Limb (tissue), 2 donors: ENCODE results near the gene TMEM87B.
"Not testable (repeated sequence)": the region's sequence is repeated elsewhere in the genome, so short reads cannot be mapped to it uniquely, and the experiment has no call there.

Experiments used
- DNase-seq, 2 donors: peaks; one replicate each; pipeline ENCODE4 v3.0.0-alpha.2; 2016; ENCODE audit errors: extremely low spot score in 2 of 2

The TMEM87B gene

DNA sequence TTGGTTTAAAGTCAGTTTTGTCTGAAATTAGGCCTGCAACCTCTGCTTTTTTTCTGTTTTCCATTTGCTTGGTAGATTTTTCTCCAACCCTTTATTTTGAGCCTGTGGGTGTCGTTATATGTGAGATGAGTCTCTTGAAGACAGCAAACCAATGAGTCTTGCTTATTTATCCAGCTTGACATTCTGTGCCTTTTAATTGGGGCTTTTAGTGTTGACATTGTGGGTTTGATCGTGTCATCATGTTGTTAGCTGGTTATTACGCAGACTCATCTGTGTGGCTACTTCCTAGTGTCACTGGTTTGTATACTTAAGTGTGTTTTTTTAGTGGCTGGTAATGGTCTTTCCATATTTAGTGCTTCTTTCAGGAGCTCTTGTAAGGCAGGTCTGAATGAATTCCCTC is 18.8 kb downstream of the TMEM87B start:
- DNase-seq, result no peak

DNA sequence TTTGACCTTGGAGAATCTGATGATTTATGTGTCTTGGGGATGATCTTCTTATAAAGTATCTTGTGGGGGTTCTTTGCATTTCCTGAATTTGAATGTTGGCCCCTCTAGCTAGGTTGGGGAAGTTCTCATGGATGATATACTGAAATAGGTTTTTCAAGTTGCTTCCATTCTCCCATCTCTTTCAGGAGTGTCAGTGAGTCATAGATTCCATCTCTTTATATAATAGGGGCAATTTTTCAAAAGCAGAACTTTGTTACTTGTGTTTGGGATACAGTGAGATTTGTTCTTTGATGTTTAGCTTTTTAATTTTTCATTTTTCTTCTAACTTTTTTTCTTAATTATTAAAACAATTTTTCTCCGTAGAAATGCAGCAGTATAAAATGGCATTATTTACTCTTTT is 19.4 kb downstream of the TMEM87B start:
- no peak for DNase-seq

DNA sequence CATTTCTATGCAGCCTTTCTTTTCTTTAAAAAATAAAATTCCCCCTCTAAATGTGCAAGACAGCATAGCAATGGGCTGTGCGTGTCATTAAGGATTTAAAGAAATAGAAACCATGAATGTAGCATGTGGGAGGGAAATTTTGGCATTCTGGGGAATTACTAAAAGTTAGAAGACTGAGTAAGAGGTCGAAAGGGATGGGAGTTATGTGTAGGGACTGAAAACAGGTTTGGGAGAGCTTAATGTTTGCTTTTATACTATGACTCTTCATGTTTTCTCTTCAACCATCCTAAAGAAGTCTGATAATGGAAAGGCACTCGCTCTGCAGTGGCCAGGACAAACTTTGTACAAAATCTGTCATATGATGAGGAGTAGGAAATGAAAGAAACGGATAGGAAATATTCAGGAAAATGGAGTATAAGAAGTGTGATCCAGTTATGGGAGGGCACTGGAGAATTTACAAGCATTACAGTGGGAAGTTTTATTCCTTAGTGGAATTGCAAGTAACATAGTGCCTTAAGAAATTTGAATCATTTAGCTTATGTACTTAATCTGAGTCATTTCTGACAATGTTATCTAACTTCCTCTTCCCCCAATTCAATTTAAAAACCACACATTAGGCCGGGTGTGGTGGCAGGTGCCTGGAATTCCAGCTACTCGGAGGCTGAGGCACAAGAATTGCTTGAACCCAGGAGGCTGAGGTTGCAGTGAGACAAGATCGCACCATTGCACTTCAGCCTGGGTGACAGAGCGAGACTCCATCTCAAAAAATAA is 20.6 kb downstream of the TMEM87B start:
- DNase-seq, result no peak

DNA sequence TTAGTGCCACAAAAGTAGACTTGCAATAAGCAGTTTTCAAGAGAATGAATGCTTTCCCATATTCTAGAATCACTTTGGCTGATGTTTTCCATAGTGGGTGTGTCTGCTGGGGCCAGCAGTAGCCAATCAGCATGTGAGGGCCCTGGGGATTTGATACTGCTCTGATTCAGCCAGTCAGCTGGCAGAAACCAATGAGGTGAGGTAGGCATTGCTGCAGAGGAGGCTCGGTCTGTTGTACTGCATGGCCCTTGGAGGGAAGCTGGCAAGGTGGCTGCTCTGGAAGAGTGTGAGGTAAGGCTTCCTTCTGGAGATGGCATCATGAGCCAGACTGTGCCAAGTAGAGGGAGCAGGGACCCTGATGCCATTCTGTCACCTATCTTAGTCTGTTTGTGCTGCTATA is 22.7 kb downstream of the TMEM87B start:
- DNase-seq, result no peak

DNA sequence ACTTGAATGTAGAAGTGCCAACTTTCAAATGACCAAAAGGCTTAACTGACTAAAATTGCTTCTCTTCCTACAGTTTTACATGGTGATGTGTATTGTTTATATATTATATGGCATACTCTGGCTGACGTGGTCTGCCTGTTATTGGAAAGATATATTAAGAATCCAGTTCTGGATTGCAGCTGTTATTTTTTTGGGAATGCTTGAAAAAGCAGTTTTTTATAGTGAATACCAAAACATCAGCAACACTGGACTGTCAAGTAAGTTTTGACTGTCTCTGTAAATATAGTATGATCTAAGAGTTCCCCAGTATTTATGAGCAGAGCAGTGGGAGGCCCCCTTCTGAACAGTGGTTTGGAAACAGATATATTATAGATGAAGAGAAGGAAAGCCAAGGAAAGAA is 26.2 kb downstream of the TMEM87B start:
- DNase-seq, result no peak

DNA sequence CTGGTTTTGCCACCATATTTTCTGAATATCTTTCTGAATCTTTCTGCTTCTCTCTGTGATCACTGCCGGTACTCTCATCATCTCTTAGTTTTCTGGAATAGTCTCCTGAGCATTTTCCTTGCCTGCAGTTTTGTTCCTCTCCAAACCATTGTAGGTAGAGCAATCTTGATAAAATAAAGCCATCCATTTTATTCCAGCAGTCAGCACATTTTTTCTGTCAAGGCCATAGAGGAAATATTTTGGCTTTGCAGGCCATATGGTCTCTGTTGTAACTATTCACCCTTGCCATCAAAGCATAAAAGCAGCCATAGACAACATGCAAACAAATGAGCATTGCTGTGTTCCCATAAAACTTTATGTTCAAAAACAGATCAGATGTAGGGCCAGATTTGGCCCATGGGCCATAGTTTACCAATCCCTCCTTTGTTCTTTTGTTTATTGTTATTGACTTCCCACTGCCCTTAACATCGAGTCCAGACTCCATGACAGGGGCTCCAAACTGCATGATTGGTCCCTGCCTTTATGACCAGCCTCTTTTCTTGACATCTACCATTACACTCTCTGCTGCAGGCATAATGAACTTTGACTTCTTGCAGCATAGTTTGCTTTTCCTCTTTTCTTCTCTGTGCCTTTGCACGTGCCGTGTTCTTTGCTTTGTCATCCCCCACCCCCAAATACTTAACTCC is 29.8 kb downstream of the TMEM87B start:
- DNase-seq, result no peak

DNA sequence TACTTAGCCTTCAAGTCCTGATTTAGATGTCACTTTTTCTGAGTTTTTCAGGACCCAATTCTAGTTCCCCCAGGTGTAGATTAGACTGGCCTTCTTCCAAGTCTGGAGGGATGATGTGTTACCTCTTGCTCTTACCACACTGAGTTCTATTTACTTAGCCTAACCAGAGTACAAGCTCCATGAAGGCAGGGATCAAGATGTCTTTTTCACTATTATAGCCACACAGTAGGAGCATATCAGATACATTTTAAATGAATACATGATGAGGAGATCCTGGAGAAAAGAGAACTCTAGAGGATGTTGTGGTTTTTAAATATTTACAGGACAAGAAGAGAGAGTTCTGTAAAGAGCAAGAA is 30.3 kb downstream of the TMEM87B start:
- no peak for DNase-seq

DNA sequence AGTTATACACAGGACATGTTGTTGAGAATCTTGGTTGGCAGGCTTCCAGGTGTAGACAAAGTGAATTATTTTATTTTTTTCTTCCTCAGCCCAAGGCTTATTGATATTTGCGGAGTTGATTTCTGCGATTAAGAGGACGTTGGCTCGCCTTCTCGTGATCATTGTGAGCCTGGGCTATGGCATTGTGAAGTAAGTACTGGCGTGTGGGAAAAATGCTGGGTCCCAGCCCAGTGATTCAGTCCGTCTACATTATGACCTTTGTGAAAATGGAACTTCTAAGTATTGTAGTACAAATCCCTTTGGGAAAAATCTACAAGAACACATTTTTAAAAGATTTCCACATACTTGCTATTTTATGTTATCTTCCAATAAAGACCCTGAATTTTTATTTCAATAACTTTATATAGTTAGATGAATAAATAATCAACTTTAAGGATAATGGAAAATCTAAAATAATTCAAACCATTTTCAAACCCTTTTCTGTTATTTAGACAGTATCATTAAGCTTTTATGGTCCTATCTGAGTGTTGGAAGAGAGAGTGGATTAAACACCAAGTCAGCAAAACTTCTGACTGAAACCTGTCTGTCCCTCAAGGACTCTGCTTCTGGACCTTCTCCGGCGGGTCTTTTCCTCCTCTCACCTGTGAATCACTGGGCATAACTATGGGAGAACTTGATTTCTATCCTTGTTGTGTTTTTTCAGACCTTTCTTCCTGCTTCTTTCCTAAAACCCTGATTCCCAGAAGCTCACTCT is 31.0 kb downstream of the TMEM87B start:
- DNase-seq, result no peak

DNA sequence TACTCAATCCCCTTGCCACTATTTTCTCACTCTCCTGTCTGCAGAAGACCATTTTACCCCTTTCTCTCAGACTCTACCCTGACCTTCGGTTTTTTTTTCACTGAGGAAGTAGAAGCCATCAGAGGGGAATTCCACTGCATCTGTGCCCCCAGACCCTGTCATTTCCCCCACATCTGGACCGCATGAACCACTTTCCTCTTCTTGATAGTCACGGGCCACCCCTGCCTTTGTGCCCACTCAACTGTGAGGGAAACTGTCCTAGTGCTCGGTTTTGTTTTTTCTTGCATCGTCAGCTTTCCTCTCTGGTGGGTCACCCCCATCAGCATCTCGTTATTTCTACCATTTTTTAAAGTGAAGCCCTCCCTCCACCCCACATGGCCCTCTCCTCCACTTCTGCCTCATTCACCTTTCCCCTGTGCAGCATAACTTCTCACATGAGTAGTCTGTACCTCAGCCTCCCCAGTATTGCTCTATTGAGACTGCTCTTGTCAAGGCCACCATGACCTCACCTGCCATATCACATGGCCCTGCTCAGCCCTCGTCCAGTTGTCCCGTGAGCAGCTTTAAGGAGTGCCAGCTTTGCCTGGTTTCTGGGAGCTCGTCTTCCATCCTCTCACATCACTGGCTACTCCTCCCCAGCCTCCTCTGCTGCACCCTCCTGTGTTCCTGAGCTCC is 32.4 kb downstream of the TMEM87B start:
- no peak for DNase-seq

DNA sequence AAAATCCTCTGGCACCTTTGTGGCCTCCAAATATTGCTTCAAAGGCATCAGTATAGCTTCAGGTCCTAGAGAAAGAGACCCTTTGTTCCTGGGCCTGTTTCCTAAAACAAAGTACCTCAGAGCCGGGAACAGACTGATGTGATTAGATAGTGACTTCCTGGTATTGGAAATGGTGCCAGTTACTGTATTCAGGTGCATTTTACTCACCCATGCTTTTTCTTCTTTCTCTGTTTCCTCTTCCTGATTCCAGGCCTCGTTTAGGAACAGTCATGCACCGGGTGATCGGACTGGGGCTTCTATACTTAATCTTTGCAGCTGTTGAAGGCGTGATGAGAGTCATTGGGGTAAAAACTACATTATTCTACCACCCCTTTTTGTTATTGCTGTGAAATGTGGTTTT is 34.3 kb downstream of the TMEM87B start:
- no peak for DNase-seq

DNA sequence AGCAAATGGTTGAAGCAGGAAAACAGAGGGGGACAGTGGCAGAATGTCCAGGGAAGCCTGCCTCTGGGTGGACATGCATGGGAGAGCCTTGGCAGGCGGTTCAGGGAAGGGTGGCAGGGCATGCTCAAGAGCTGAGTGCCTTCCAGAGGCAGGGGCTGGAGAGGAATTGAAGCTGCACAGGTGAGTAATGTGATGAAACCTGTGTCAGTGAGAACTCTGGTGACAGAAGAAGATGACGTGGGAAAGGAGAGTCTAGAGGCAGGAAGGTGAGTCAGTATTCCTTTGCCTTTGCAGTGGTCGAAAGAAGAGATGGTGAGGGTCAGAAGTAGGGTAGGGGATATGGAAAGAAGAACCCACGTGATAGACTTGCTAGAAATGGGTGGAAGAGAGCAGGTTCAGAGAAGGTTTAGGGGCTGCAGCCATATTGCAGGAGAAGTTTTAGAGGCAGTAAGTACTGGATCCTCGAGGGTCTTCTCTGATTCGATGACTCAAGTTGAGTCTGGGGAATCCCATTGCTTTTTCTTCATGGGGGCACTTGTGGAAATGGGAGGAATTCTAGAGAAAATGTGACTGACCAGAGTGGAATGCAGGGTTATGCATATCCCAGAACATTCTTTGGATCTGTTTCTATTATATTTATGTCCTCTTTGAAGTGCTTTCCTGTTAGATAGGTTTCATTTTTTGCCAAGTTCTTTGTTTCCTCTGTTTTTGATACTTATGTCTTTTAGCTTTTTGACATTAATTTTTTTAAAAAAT is 37.4 kb downstream of the TMEM87B start:
- DNase-seq, result no peak

DNA sequence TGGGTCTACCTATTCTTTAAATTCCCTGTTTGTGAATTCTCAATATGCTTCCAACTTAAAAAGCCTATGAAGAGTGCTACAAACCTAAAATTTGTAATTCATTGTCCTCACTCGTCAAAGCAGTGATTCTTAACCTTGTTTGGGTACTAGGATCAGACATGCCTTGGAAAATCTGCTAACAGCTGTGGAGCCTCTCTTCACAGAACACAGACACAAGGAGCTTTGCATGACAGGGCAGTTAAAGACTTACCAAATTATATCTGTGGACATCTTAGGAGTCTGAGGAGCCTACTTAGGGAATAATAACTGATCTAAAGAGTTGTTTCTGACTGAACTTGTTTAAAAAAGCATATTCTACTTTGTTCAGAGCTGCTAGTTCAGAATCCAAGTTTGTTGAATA is 38.1 kb downstream of the TMEM87B start:
- no peak for DNase-seq

DNA sequence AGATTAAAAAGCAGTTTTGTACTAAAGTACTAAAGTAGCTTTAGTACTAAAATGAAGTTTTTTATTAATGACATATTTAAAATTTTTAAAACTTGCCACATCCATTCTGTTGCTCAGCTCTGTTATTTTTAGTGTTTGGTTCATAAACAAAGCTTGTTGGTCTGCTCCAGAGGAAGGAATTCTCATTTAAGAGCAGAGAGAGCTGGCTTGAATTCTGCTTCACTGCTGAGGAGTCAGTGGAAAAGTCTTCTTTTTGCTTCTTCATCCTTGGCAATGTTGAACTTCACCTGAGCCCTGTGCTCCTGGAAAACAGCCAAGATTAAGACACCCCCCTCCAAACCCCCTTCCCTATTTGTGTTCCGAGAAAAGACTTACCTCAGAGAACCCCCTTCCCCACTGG is 40.6 kb downstream of the TMEM87B start:
- DNase-seq, result no peak

DNA sequence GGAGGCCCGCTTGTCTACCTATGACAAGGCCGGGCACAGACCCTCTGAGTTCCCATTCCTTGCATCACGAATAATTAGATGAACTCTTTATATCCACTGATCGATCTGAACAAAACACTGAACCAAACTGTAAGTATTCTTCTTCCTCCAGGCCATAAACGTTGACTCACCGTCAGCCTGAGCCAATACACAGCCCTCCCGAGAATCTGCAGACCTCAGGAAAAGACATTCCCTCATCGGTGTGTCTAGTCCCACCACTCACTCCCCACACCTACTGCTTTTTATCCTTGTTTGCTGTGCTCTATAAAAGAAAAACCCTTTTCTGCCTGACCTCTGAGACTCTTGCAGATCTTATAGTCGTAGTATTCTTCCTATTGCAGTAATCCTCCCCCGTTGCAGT is 41.0 kb downstream of the TMEM87B start:
- no peak for DNase-seq

DNA sequence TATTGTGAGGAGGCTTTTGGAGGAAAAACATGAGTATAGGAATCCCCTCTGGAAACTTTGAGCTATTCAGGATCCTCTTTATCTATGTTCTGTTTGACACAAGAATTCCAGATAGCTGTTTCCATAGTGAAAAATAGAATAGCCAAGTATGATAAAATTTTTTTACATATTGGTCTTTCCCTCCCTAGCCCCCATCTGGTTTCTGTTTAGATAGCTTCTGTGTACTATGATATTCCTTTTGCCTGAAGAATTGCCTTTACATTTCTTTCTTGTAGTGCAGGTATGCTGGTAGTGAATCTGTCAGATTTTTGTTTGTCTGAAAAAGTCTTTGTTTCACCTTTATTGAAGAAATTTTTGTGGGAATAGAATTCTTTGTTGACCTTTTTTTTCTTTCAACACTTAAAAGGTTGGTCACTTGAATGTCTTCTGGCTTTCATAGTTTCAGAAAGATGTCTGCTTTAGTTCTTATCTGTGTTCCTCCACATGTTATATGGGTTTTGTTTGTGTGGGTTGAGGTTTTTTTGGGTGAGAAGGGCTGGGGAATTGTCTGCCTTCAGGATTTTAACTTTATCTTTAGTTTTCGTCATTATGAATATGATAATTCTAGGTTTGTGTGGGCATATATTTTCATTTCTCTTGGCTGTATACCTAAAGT is 53.2 kb downstream of the TMEM87B start:
- no peak for DNase-seq

DNA sequence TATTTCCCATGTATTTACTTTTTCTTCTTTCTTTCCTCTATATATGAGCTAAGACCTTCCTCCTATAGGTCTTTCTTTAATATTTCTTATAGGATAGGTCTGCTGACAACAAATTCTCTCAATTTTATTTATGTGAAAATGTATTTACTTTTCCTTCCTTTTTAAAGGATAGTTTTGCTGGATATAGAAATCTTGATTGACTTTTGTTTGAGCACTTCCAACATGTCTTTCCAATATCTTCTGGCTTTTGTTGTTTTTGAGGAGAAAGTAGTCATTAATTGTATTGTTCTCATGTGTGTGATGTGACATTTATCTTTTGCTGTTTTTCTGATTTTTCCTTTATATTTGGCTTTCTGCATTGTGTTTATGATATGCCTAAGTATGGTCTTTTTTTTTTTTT is 54.2 kb downstream of the TMEM87B start:
- DNase-seq, result no peak

DNA sequence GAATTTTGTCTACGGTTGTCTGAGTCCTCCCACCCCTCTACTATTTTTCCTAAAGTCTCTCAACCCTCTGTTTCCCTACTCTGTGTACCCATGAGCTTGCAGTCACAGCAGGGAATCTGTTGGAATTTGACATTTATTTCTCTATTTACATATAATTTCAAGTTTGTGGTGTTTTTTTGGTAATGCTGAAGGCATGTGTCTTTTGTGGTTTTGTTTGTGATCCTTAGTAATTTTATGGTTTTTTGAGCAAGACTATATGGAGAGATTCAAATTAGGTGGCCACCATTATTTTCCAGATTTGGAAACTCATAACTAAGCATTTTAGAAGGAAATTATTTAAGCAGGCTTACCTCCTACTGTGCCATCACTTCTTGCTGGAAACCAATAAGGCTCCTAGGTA is 55.9 kb downstream of the TMEM87B start:
- DNase-seq, result no peak

DNA sequence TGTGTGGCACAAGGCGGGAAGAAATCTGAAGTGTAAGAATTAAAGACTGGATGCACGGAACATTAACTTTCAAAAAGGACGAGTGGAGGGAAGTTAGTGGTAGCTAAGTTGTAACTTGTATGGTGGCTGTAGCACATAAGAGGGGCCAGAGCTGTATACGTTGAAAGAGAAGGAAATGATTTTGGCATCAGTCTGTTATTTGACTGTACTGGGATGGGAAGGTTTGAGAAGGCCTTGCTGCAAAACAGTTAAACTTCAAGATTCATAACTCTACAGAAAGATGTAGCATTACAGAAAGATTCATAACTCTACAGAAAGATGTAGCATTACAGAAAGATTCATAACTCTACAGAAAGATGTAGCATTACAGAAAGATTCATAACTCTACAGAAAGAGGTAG is 58.3 kb downstream of the TMEM87B start:
- not testable (repeated sequence) for DNase-seq

DNA sequence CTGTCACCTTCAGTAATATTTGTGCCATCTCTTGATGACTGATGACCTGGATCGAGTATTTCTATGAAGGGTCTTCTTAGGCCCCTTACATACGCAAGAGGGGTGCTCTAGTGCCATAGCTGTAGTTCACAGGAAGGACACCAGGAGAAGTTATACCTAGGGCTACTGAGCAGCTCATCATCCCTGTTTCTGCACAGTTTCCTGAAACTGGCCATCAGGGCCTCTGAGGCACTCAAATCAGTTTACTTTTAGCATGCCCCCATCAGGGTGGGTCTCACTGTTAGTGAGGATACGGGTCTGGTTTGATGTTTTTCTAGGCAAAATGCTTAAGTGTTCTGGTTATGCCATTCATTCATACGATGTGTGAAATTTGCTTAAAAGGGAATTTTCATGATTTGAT is 63.1 kb downstream of the TMEM87B start:
- DNase-seq, result no peak

DNA sequence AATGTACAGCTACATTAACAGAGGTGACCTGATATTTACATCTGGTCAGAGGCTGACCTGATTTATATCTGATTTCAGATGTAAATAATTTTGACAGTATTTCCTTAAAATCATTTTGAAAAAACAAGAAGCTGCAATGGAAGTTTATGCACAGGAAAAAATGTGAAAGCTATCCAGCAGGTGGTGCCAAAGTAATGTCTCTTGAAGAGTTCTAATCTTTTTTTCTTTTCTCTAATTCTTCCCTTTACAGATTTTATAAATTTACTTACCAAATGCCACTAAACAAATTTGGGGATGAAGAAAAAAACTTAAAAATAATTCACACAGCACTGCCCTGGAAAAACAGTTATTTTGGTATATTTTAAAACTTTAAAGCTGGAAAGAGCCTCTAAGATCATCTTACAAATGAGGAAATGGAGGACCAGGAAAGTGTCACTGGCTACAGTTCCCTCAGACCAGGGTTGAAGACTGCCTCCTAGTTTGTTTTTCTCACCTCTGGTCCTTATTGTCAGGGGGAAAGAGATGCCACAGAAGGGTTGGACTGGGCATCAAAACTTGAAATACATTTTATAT is 66.7 kb downstream of the TMEM87B start:
- DNase-seq, result peak; percentile 49 to 54
